AG04450 (cell line): ENCODE results near the gene ESRP2. TPM values are rescaled to one million over a fixed set of nuclear protein-coding genes. Genes with fewer than 3 reads are reported as not detected.

Experiments used
- CTCF ChIA-PET: fragments of 300-600, 350-600 bp; formaldehyde crosslinking; extraction: SDS; loops from one replicate; lab custom pipeline; 2022; ENCODE audit warnings: antibody characterized with exemption, inconsistent platforms; lab: Charles Lee
- POLR2A ChIA-PET: fragments of 350-600 bp; formaldehyde crosslinking; extraction: SDS; loops from one replicate; lab custom pipeline; 2021; ENCODE audit warnings: antibody characterized with exemption, inconsistent platforms; lab: Yijun Ruan, JAX
- DNase-seq: peaks from one replicate; pipeline ENCODE4 v3.0.0-alpha.2; 2011; ENCODE audit warnings: low read depth, low spot score
- H3K27ac ChIP-seq: one replicate; pipeline ENCODE4 v1.5.1; 2012; ENCODE audit warnings: low read depth, low read length, control low read depth
- H3K27me3 ChIP-seq: one replicate; pipeline ENCODE4 v1.6.0; 2012; ENCODE audit warnings: low read length; ENCODE audit not compliant: control insufficient read depth, insufficient read depth
- H3K4me3 ChIP-seq: 2 replicates; pipeline ENCODE4 v1.5.1; 2011; ENCODE audit warnings: mild to moderate bottlenecking, low read depth, low read length, control low read depth
- H3K9me3 ChIP-seq: 2 replicates; pipeline ENCODE4 v1.5.1; 2012; ENCODE audit warnings: low read length; ENCODE audit not compliant: control insufficient read depth, insufficient read depth
- polyA plus RNA-seq: library from polyadenylated mRNA; depleted of rRNA; stranded (reverse); fragments of >200 nt; gene quantifications from 2 replicates; pipeline ENCODE4 v1.2.3, GENCODE V29; 2011
- TF ChIP-seq, protein P1 (sequence below): IDR thresholded peaks from 2 replicates; pipeline ENCODE4 v1.5.1; 2011; ENCODE audit warnings: low read depth, low read length, control low read depth, inconsistent platforms

ESRP2 gene
- polyA plus RNA-seq, 1 experiment: 0.01 TPM

DNA sequence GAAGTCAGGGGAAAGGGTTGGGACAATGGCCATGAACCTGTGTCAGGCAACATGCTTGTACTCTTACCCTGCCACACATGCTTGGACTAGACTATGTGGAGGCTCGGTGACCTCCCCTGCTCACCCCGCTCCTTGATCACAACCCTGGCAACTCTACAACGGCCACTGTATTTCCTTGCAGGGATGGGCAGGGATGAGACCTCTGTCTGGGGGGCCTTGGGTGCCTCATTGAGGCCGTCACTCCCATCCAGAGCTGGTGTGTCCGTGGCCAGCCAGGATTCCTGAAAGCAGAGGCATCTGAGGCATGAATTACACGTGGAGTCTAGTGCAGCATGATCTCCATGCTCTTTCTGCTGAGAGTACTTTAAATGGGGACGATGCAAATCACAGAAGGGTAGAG, 10.2 kb upstream of the ESRP2 start:
- TF ChIP-seq, protein P1, sequence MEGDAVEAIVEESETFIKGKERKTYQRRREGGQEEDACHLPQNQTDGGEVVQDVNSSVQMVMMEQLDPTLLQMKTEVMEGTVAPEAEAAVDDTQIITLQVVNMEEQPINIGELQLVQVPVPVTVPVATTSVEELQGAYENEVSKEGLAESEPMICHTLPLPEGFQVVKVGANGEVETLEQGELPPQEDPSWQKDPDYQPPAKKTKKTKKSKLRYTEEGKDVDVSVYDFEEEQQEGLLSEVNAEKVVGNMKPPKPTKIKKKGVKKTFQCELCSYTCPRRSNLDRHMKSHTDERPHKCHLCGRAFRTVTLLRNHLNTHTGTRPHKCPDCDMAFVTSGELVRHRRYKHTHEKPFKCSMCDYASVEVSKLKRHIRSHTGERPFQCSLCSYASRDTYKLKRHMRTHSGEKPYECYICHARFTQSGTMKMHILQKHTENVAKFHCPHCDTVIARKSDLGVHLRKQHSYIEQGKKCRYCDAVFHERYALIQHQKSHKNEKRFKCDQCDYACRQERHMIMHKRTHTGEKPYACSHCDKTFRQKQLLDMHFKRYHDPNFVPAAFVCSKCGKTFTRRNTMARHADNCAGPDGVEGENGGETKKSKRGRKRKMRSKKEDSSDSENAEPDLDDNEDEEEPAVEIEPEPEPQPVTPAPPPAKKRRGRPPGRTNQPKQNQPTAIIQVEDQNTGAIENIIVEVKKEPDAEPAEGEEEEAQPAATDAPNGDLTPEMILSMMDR: no peak
- no peak for DNase-seq
- ChIA-PET CTCF (interaction anchor here (2.7 kb wide), 1 partner anchor 15 kb away, joined by 10 read pairs; no protein-coding TSS in a partner anchor), POLR2A (no interaction called here)
- H3K9me3 ChIP-seq: peaks cover 3% of the 10 kb centered on the region; the same call in 1 of the 2 replicates
- H3K27ac ChIP-seq: no peak overlapping the region
- peak overlapping the region; percentile 95 for H3K4me3 ChIP-seq
- no peaks in the 10 kb centered on the region for H3K27me3 ChIP-seq

DNA sequence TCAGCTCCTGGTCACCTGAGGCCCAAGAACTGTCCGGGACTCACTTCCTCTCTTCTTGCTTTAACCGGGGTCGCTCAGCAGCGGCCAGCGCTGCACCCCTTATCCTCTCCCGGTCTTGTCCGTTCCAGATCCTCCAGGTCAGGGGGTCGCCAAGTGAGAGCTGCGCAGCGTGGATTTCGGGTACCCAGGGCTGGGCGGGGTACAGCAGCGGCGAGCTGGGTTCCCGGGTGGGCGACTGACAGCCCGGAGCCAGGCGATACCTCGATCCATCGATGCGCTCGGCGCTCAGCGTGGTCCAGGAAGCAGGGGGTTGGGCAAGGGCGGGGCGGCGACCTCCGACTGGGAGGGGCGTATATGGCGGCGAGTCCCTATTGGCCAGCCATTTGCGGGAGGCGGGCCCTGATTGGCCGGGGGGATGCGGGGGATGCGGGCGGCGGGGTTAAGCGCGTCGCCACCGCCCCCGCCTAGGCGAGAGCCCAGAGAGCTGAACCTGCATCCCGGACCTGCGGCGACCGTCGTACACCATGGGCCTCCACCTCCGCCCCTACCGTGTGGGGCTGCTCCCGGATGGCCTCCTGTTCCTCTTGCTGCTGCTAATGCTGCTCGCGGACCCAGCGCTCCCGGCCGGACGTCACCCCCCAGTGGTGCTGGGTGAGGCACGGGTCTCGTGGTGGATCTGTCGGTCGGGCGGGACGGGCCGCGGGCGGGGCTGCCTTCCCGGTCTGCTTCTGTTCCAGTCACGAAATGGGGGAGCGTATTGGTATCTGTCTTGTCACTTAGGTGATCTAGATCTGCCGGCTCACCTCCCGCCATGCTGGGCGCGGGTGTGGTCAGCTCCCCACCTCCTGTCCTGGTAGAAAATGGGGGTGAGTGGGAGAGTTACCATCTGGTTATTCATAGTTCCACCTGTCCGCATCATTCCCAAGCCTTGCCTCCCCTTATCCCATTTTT, 9.3 kb upstream of the ESRP2 start, which contains the start of gene PLA2G15:
Gene PLA2G15, plus strand, starts transcription at position 471 of the 951 bp plus-strand sequence. Its CDS starts 54 bp downstream, at position 525.
- TF ChIP-seq, protein P1: no peak
- peak; percentile 88 for DNase-seq
- Histone ChIP-seq H3K4me3 (peak within 1 kb of the TSS; percentile 95), H3K9me3 (peaks cover 3% of the 10 kb centered on the region; the same call in 1 of the 2 replicates), H3K27me3 (no peaks in the 10 kb centered on the region), H3K27ac (no peak within 1 kb of the TSS)
- CTCF ChIA-PET: interaction anchor here (1.8 to 2.7 kb wide), 2 partner anchors 16 to 19 kb away, joined by 8 to 10 read pairs; partner anchors contain the start of gene SLC7A6
- POLR2A ChIA-PET: interaction anchor here (0.8 kb wide), 1 partner anchor 19 kb away, joined by 3 read pairs; no protein-coding TSS in a partner anchor

DNA sequence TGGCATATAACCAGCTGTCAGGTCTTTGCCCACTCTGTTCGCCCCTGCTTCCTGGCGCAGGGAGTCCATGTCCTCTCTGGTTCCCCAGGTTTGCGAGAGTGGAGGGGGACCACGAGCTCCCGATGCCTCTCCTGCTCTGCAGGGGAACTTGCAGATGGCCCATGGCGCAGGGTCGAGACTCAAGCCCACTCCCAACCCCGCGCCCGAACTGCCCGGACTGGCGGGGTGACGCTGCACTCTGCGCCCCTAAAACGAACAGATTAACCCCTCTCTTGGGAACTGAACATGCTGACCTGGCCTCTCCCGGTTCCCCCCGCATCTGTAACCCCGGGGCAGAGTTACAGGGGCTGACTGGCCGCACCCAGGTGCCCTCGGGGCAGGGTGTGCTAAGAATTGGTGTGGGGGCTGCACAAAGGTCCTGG, 8.6 kb upstream of the ESRP2 start:
- DNase-seq: no peak
- POLR2A ChIA-PET: interaction anchor here (0.8 kb wide), 1 partner anchor 19 kb away, joined by 3 read pairs; no protein-coding TSS in a partner anchor

DNA sequence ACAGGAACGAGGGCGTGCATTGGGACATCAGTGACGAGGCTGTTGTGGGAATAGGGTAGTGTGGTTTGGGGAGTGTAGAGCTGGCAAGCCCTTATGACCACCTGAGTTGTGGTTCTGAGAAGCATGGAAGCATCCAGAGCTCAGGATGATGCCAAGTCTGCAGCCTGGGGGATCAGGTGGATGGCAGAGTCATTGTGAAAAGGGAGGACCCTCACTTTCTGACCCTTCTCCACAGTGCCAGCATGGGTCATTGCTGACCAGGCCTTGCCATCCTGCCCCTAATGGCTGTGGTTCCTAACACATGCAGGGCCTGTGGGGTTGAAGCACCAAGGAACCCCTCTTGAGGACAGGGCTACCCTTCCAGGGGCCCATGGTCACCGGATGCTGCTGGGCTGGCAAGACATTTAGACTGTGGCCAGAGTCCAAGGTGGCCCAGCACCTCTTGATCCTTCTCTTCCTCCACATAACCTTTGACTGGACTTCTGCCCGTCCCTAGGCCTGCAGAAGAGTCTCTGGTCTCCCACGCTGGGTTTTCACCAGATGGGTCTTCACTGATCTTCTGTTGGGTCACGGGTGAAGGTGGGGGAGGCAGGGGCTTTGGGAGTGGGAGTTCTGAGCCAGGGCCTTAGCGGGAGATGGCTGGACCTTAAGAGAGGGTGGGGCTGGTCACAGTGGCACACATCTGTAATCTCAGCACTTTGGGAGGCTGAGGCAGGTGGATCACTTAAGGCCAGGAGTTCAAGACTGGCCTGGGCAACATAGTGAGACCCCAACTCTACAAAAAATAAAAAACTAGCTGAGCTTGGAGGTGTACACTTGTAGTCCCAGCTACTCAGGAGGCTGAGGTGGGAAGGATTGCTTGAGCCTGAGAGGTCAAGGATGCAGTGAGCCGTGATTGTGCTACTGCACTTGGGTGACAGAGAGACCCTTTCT, 7.3 kb upstream of the ESRP2 start:
- Histone ChIP-seq H3K27ac (no peak overlapping the region), H3K9me3 (peaks cover 10% of the 10 kb centered on the region; the same call in 1 of the 2 replicates), H3K4me3 (no peak overlapping the region), H3K27me3 (no peaks in the 10 kb centered on the region)
- TF ChIP-seq, protein P1: no peak
- ChIA-PET CTCF (interaction anchor here (1.6 kb wide), 1 partner anchor 21 kb away, joined by 5 read pairs; the partner anchor contains the start of gene SLC7A6), POLR2A (interaction anchor here (0.7 kb wide), 1 partner anchor 22 kb away, joined by 9 read pairs; no protein-coding TSS in a partner anchor)
- no peak for DNase-seq

More for the DNA sequence above, 8.6 kb upstream of the ESRP2 start:
- Histone ChIP-seq H3K27ac (no peak overlapping the region), H3K4me3 (peak overlapping the region; percentile 95), H3K9me3 (peaks cover 9% of the 10 kb centered on the region; the same call in 1 of the 2 replicates), H3K27me3 (no peaks in the 10 kb centered on the region)
- TF ChIP-seq, protein P1: no peak
- CTCF ChIA-PET: interaction anchor here (1.8 to 2.7 kb wide), 2 partner anchors 17 to 20 kb away, joined by 8 to 10 read pairs; partner anchors contain the start of gene SLC7A6
